NB4 (cell line): ENCODE data around the gene ROBO1.

Experiments used
- POLR2A ChIP-seq: IDR thresholded peaks from 2 replicates; pipeline ENCODE4 v1.6.1; 2011; ENCODE audit warnings: mild to moderate bottlenecking; ENCODE audit not compliant: insufficient read length; ENCODE audit errors: extremely low read depth
- TF ChIP-seq, protein P1 (sequence below): IDR thresholded peaks from one replicate; pipeline ENCODE4 v1.5.1; 2012; ENCODE audit warnings: low read depth, low read length

DNA sequence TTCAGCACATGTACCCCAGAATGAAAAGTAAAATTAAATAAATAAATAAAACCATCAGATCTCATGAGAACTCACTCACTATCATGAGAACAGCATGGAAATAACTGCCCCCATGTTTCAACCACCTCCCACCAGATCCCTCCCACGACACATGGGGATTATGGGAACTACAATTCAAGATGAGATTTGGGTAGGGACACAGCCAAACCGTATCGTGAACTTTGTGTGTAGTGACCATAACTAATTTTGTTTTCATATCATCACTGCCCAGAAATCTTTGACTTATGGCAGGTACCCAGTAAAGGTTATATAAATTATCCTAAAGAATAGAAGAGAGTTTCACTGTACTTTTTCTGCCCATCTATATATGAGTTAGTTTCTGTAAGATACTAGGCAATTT lies 766.5 kb downstream of the ROBO1 start:
- TF ChIP-seq, protein P1, sequence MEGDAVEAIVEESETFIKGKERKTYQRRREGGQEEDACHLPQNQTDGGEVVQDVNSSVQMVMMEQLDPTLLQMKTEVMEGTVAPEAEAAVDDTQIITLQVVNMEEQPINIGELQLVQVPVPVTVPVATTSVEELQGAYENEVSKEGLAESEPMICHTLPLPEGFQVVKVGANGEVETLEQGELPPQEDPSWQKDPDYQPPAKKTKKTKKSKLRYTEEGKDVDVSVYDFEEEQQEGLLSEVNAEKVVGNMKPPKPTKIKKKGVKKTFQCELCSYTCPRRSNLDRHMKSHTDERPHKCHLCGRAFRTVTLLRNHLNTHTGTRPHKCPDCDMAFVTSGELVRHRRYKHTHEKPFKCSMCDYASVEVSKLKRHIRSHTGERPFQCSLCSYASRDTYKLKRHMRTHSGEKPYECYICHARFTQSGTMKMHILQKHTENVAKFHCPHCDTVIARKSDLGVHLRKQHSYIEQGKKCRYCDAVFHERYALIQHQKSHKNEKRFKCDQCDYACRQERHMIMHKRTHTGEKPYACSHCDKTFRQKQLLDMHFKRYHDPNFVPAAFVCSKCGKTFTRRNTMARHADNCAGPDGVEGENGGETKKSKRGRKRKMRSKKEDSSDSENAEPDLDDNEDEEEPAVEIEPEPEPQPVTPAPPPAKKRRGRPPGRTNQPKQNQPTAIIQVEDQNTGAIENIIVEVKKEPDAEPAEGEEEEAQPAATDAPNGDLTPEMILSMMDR: no peak
- TF ChIP-seq POLR2A: no peak
